GM13976 (cell line): ENCODE results near the gene SPATA19.

Experiments
- DNase-seq: peaks from one replicate; pipeline ENCODE4 v3.0.0; 2012; ENCODE audit warnings: low spot score
- in situ Hi-C: fragments of 300-500 bp; cut with MboI; formaldehyde crosslinking; loops from one replicate; pipeline ENCODE4 v1.12.0; 2022; ENCODE audit warnings: low sequenced_read_pairs, mixed read lengths, inconsistent platforms; ENCODE audit not compliant: unreplicated experiment
- TF ChIP-seq, protein P1 (sequence below): IDR thresholded peaks from 2 replicates; pipeline ENCODE4 v1.5.1; 2012; ENCODE audit warnings: borderline replicate concordance, mild to moderate bottlenecking; ENCODE audit not compliant: insufficient read depth; ENCODE audit errors: extremely low read depth, missing control alignments, control extremely low read depth

The SPATA19 gene

DNA sequence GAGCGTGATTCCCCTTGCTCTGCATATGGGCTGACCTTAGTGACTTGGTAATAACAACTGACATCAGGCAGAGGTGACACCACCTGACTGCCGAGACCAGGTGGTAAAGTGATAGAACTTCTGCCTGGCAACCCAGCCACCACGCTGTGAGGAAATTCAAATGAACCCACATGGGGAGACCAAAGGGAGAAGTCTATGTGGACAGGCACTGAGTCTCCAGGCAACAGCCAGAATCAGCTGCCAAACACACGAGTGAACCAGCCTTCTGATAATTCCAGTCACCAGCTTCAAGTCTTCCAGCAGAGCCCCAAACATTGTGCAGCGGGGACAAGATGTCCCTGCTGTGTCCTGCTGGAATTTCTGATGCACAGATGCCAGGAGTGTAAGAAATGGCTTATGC lies 29.7 kb downstream of the SPATA19 start:
- DNase-seq: no peak
- in situ Hi-C loops: no loop called here
- TF ChIP-seq, protein P1, sequence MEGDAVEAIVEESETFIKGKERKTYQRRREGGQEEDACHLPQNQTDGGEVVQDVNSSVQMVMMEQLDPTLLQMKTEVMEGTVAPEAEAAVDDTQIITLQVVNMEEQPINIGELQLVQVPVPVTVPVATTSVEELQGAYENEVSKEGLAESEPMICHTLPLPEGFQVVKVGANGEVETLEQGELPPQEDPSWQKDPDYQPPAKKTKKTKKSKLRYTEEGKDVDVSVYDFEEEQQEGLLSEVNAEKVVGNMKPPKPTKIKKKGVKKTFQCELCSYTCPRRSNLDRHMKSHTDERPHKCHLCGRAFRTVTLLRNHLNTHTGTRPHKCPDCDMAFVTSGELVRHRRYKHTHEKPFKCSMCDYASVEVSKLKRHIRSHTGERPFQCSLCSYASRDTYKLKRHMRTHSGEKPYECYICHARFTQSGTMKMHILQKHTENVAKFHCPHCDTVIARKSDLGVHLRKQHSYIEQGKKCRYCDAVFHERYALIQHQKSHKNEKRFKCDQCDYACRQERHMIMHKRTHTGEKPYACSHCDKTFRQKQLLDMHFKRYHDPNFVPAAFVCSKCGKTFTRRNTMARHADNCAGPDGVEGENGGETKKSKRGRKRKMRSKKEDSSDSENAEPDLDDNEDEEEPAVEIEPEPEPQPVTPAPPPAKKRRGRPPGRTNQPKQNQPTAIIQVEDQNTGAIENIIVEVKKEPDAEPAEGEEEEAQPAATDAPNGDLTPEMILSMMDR: no peak

DNA sequence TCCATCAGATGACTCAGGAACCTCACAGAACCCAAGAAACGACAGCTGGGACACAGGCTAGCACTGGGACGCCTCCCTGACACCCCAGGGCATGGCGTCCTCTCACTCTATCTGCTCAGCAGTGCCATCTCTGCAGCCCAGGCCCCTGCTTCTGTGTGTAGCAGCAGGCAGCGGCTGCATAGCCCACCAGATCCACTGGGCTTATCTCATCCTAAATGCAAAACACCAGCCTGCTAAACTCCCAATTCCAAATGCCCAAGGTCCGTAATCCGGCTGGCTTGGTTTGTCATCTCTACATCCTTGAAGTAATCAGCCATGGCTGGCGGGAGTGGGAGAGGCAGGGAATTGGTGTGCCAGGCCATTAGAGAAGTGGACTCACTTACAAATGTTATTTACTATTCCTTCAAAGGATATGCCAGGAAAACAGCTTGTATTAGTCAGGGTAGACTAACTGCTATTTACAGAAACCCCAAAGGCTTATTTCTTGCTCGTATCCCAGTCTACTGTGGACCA lies 30.7 kb downstream of the SPATA19 start:
- DNase-seq: no peak
- TF ChIP-seq, protein P1: no peak
- in situ Hi-C loops: no loop called here

DNA sequence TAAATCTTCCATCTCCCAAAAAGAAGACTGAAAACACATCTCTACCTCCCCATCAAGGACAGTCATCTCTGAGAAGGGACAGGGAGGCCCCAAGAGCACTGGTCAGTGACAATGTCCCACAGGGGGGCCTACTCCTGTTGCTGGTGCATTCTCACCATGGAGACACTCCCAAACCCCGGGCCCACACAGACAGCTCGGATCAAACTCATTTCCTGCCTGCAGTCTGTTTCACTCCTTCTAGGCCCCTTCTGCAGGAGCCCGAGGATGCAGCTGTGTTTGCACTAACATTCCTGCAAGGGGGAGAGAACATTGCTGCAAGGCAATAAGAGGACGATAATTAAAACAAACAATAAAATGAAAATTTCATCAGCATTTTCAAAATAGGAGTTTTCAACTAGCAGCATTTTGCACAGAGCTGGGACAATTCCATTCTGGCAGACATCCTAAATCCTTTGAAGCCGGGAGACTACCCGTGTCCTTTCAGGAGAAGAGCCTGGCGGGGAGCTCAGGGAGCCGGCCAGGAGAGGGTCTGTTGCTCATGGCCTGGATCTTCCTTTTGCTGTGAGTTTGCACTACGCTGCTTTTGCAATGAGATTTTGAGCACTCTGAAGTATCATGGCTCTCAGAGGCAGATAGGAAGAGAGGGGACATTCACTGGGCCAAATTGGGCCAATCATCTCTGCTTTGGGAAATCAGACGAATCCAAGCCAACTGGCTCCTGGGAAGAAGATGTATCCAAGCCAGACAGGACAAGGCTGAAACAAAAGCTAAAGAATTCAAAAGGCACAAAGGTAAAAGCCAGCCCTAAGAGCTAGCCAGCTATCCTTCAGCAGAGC lies 33.2 kb downstream of the SPATA19 start:
- TF ChIP-seq, protein P1: no peak
- in situ Hi-C loops: no loop called here
- DNase-seq: no peak

DNA sequence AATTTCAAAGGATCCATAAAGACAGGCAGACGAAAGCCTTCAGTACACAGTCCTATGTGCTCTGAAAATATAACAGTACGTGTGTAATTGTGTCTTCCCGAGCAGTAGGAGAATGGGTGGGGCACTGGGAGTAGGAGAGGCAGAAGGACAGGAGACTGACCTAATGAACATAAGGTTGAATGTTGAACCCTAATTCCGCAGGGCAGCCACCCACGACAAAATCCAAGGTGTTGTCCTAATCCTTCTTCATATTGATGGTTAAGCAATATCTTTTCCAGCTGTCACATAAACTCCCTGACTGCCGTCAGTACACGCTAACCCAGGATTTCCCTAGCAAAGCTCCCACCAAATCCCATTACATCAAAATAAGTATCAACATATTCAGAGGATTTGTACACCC lies 34.5 kb downstream of the SPATA19 start:
- TF ChIP-seq, protein P1: no peak
- DNase-seq: no peak
- in situ Hi-C loops: no loop called here

DNA sequence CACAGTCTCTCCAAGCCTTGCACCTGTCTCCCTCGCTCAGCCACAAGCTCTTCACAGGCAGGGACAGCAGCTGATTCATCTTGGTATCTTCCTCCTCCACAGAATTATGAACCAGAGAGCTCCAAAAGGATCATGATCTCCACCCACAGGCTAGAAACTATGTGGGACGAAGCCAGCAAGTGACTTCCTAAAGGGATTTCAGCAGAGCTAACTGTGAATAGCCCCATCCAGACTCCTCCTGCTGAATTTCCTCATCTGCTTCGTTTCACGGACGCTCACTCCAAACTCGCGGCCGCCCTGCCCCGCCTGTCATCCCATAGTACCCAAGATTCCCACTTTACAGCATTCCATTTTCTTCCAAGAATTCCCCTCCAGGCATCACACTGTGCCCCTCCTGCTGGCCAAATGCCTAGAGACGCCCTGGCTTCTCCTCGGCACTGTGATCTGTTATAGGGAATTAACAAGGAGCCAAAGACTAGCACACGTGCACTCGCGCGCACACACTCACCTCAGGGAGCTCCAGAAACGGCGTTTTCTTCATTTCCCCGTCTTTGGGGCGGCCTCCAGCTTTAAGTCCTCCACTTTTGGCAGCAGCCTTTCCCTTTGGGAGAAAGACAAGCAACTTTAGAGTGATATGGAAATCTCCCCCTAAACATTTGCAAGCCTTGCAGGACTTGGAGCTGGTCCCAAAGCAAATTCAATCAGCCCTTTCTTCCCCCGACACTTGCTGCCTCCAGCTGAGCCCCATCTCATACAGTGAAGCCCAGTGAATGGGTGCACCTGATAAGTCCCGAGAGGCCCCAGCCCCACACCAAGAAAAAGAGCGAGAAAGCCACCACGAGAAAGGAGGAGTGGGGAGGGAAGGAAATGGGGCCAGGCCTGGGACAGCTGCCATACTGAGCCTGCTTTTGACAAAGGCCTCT lies 35.5 kb downstream of the SPATA19 start:
- TF ChIP-seq, protein P1: no peak
- DNase-seq: no peak
- in situ Hi-C loops: no loop called here

DNA sequence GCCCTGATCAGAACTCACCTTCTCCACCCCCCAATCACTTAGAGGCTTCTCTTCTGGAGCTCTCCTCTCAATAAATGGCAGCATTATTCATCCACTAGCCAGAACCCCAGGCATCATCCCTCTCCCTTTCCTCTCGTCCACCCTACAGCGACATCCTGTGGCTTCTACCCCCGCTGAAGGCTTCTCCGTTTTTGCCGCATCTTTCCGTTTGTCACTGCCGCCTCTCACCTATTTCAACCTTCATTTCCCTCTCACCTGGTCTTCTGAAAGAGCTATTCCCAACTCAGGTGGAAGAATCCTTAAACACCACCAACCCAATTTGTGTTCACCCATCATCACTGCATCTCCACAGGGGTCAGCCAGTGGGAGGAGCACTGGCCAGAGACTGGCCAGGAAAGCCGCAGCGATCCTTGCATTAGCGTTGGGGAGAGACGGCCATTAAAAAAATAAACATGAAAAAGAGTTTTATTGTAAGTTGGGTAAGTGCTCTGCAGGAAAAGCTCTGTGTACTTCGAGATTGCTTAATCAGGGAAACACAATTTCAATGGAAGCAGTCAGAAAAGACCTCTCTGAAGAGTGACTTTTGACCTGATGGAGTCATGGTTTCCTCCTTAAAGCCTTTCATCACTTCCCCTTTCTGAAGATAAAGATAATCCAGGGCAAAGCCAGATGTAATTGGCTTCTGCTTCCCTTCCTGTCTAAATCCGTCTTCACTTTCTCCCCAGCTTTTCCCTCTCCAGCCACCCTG lies 36.7 kb downstream of the SPATA19 start:
- in situ Hi-C loops: no loop called here
- TF ChIP-seq, protein P1: no peak
- no peak for DNase-seq
